MCF 10A (cell line): ENCODE measurements around the gene FIS1. TPM values are rescaled to one million over a fixed set of nuclear protein-coding genes. Genes with fewer than 3 reads are reported as not detected.
A peak's percentile ranks its signal among the peaks of the same experiment; 100 is the strongest.

Experiments used
- BruUV-seq: library from RNA; stranded (reverse); fragments of 400-500 nt; replicated peaks from 2 replicates; lab custom pipeline; 2021; lab: Mats Ljungman, UMichigan
- CTCF ChIA-PET: fragments of 300-600 bp; sonication (Branson Sonifier 250); formaldehyde crosslinking; extraction: SDS; loops from one replicate; lab custom pipeline; 2021; ENCODE audit warnings: antibody characterized with exemption, inconsistent platforms; lab: Yijun Ruan, JAX
- POLR2A ChIA-PET: fragments of 300-600, 350-650 bp; sonication (Branson Sonifier 250); formaldehyde crosslinking; extraction: SDS; loops from one replicate; lab custom pipeline; 2020; ENCODE audit warnings: antibody characterized with exemption, inconsistent platforms; lab: Yijun Ruan, JAX
- DNase-seq: peaks from one replicate; pipeline ENCODE4 v3.0.0-alpha.2; 2018; ENCODE audit not compliant: unreplicated experiment
- H3K27ac Mint-ChIP-seq: one replicate; pipeline ENCODE4 v1.8.0; 2022; ENCODE audit warnings: mild to moderate bottlenecking, low read depth, mixed read lengths; ENCODE audit not compliant: unreplicated experiment
- H3K27me3 Mint-ChIP-seq: one replicate; pipeline ENCODE4 v1.8.0; 2022; ENCODE audit warnings: mixed read lengths; ENCODE audit not compliant: insufficient read depth, unreplicated experiment
- H3K36me3 Mint-ChIP-seq: one replicate; pipeline ENCODE4 v1.8.0; 2022; ENCODE audit warnings: mild to moderate bottlenecking, moderate library complexity, mixed read lengths; ENCODE audit not compliant: insufficient read depth, unreplicated experiment
- H3K4me1 Mint-ChIP-seq: one replicate; pipeline ENCODE4 v1.8.0; 2022; ENCODE audit warnings: mixed read lengths; ENCODE audit not compliant: insufficient read depth, unreplicated experiment
- H3K4me3 Mint-ChIP-seq: one replicate; pipeline ENCODE4 v1.8.0; 2022; ENCODE audit warnings: mild to moderate bottlenecking, moderate library complexity, mixed read lengths; ENCODE audit not compliant: unreplicated experiment
- H3K9me3 Mint-ChIP-seq: one replicate; pipeline ENCODE4 v1.8.0; 2022; ENCODE audit warnings: mixed read lengths; ENCODE audit not compliant: unreplicated experiment
- intact Hi-C: fragments of 100-400 bp; cut with micrococcal nuclease; formaldehyde crosslinking; loops from 2 replicates; pipeline ENCODE4 v1.14.1; 2022
- total RNA-seq: library from RNA; stranded (reverse); gene quantifications from 2 replicates; pipeline ENCODE4 v1.2.3, GENCODE V29; 2022
- TF ChIP-seq, protein P1 (sequence below): fragments of 200-600 bp; IDR thresholded peaks from one replicate; pipeline ENCODE4 v1.8.0; 2022; ENCODE audit warnings: antibody characterized with exemption, mild to moderate bottlenecking; ENCODE audit not compliant: unreplicated experiment

FIS1 gene
- total RNA-seq, 1 experiment from 2014 or later: 213 TPM

DNA sequence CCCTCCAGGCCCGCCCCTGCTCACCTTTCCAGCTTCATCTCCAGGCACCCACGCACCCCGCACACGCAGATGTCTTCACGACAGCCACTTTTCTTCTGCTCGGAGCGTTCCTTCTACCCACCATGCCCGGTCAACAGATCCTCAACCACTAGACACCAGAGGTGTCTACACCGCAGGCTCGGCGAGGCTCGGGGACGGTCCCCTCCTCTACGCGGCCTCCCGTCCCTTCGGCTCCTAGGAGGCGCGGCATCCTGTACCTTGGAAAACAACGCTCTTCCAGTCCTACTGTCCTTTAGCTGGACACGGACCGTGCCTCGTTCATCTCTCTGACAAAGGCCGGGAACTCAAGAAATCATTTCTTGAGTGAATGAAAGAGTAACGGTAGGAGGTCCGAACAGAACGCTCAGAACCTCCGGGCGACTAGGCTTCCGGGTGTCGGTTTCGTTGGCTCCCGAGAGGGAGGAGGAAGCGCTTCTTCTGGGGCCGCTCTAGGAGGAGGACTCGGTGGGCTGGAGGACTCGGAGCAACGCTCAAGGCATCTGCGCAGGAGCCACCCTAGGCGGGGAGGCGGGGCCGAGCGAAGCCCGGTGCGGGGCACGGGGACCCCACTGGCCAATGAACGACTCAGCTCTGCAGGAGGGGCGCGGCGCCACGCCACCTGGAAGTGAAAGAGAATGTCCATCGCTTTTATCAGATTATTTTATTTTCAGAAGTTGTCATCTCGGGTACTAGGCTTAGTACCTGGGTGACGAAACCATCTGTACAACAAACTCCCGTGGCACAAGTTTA, 7.2 kb upstream of the FIS1 start:
- Mint-ChIP-seq H3K27ac (peak overlapping the region; percentile 92), H3K4me3 (peak overlapping the region; percentile 90), H3K36me3 (peaks cover 28% of the 10 kb centered on the region), H3K9me3 (no peaks in the 10 kb centered on the region), H3K27me3 (no peaks in the 10 kb centered on the region), H3K4me1 (peaks cover 11% of the 10 kb centered on the region)
- intact Hi-C loops: no loop called here
- TF ChIP-seq, protein P1, sequence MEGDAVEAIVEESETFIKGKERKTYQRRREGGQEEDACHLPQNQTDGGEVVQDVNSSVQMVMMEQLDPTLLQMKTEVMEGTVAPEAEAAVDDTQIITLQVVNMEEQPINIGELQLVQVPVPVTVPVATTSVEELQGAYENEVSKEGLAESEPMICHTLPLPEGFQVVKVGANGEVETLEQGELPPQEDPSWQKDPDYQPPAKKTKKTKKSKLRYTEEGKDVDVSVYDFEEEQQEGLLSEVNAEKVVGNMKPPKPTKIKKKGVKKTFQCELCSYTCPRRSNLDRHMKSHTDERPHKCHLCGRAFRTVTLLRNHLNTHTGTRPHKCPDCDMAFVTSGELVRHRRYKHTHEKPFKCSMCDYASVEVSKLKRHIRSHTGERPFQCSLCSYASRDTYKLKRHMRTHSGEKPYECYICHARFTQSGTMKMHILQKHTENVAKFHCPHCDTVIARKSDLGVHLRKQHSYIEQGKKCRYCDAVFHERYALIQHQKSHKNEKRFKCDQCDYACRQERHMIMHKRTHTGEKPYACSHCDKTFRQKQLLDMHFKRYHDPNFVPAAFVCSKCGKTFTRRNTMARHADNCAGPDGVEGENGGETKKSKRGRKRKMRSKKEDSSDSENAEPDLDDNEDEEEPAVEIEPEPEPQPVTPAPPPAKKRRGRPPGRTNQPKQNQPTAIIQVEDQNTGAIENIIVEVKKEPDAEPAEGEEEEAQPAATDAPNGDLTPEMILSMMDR: no peak
- DNase-seq: peak; percentile 97
- BruUV-seq: TSS peak; percentile 60
- POLR2A ChIA-PET: interaction anchor here (0.6 to 2.7 kb wide), 17 partner anchors 8 to 1692 kb away, joined by 3 to 36 read pairs (median 3); partner anchors contain the start of genes IFT22, PLOD3, TRIM56 and UFSP1
- CTCF ChIA-PET: interaction anchor here (0.6 to 3.7 kb wide), 10 partner anchors 8 to 358 kb away, joined by 3 to 14 read pairs (median 3); partner anchors contain the start of gene FIS1

DNA sequence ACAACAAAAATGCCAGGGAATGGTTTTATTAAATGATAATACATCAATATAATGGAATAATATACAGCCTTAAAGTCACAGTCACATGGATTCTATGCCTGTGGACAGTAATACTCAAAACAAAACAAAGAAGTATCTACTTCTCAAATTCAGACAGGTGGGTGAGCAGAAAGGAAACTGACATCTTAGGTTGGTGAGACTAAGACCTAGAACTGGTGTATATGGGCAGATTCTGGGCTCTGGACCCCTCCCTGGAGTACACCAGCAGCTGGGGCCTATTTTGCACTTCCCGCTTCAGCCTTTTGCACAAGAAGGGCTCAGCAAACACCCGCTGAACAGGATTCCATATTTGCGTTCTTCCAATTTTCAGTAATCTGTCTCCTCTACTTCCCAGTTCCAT, 5.4 kb upstream of the FIS1 start:
- Mint-ChIP-seq H3K9me3 (no peaks in the 10 kb centered on the region), H3K4me1 (peaks cover 11% of the 10 kb centered on the region), H3K27me3 (no peaks in the 10 kb centered on the region), H3K27ac (no peak overlapping the region), H3K36me3 (peaks cover 38% of the 10 kb centered on the region), H3K4me3 (peak overlapping the region; percentile 90)
- ChIA-PET CTCF (no interaction called here), POLR2A (interaction anchor here (0.7 to 2.7 kb wide), 3 partner anchors 33 to 361 kb away, joined by 3 to 36 read pairs (median 8); partner anchors contain the start of genes PLOD3, UFSP1 and ZNHIT1)
- DNase-seq: no peak
- no TSS peak for BruUV-seq
- TF ChIP-seq, protein P1: no peak
- intact Hi-C loops: no loop called here

DNA sequence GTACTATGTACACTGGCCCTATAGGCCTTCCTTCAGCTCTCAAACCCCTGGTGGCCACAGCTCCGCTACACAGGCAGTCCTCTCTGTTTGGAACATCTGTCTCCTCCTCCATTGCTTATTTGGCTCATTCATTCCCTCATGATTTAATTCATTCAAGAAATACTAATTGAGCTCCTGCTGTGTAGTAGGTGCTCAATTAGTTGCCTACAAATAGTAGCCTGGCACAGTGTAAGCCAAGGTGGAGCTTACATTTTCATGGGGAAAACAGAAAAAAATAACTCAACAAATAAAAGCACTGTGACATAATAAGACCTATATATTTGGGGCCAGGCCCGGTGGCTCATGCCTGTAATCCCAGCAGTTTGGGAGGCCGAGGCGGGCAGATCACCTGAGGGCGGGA, 3.4 kb upstream of the FIS1 start:
- TF ChIP-seq, protein P1: no peak
- no peak for DNase-seq
- H3K27me3 Mint-ChIP-seq: no peaks in the 10 kb centered on the region
- BruUV-seq: no TSS peak
- ChIA-PET POLR2A (interaction anchor here (1.4 kb wide), 1 partner anchor 31 kb away, joined by 4 read pairs; the partner anchor contains the start of genes PLOD3 and ZNHIT1), CTCF (interaction anchor here (0.6 to 2.0 kb wide), 7 partner anchors 11 to 689 kb away, joined by 3 to 12 read pairs (median 4); partner anchors contain the start of gene ZNHIT1)
- H3K4me3 Mint-ChIP-seq: no peak overlapping the region
- no peak overlapping the region for H3K27ac Mint-ChIP-seq
- intact Hi-C loops: no loop called here
- peaks cover 47% of the 10 kb centered on the region for H3K36me3 Mint-ChIP-seq
- no peaks in the 10 kb centered on the region for H3K9me3 Mint-ChIP-seq
- H3K4me1 Mint-ChIP-seq: peaks cover 11% of the 10 kb centered on the region

DNA sequence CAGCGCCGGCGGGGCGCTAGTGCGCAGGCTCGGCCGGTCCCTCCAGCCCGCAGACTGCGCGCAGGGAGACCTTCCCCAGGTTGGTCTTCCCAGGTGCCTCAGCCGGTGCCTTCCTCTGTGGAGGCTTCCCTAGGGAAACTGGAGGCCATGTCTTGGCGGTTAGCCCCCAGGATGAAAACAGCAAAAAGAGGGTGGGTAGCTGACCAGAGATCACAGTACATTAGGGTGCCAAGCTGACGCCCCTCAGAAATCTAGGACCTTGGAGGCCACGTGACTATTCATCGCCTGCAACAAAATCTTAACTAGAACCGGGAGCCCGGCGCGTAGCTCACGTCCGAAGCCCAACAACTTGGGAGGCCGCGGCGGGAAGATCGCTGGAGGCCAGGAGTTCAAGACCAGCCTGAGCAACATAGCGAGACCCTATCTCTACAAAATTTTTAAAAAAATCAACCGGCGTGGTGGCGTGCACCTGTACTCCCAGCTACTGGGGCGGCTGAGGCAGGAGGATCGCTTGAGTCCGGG, 327 bp upstream of the FIS1 start:
- BruUV-seq: no TSS peak
- POLR2A ChIA-PET: interaction anchor here (0.6 to 4.4 kb wide), 14 partner anchors 8 to 355 kb away, joined by 3 to 78 read pairs (median 4); partner anchors contain the start of genes IFT22, PLOD3, TRIM56 and UFSP1
- no peaks in the 10 kb centered on the region for H3K27me3 Mint-ChIP-seq
- peaks cover 47% of the 10 kb centered on the region for H3K36me3 Mint-ChIP-seq
- H3K27ac Mint-ChIP-seq: peak overlapping the region; percentile 97
- intact Hi-C loops: no loop called here
- H3K4me3 Mint-ChIP-seq: peak overlapping the region; percentile 80
- no peak for DNase-seq
- TF ChIP-seq, protein P1: no peak
- CTCF ChIA-PET: interaction anchor here (0.5 to 4.5 kb wide), 16 partner anchors 9 to 355 kb away, joined by 3 to 55 read pairs (median 5); partner anchors contain the start of genes PLOD3 and ZNHIT1
- no peaks in the 10 kb centered on the region for H3K9me3 Mint-ChIP-seq
- H3K4me1 Mint-ChIP-seq: peaks cover 5% of the 10 kb centered on the region
